NB4 (cell line): Measurements from ENCODE around the gene FASN.

Experiments used
- DNase-seq: peaks from one replicate; pipeline ENCODE4 v3.0.0; 2010; ENCODE audit warnings: low read depth
- H3K4me3 ChIP-seq: one replicate; pipeline ENCODE4 v1.5.1; 2011; ENCODE audit warnings: mild to moderate bottlenecking, low read depth, low read length, moderate library complexity
- MYC ChIP-seq: IDR thresholded peaks from 2 replicates; pipeline ENCODE4 v1.6.1; 2011; ENCODE audit warnings: low read depth, low read length
- POLR2A ChIP-seq: IDR thresholded peaks from 2 replicates; pipeline ENCODE4 v1.6.1; 2011; ENCODE audit warnings: mild to moderate bottlenecking; ENCODE audit not compliant: insufficient read length; ENCODE audit errors: extremely low read depth
- TF ChIP-seq, protein P1 (sequence below): IDR thresholded peaks from 2 replicates; pipeline ENCODE4 v1.6.1; 2011; ENCODE audit warnings: low read depth, low read length
- TF ChIP-seq, protein P2 (sequence below): IDR thresholded peaks from one replicate; pipeline ENCODE4 v1.5.1; 2012; ENCODE audit warnings: low read depth, low read length

The FASN gene

DNA sequence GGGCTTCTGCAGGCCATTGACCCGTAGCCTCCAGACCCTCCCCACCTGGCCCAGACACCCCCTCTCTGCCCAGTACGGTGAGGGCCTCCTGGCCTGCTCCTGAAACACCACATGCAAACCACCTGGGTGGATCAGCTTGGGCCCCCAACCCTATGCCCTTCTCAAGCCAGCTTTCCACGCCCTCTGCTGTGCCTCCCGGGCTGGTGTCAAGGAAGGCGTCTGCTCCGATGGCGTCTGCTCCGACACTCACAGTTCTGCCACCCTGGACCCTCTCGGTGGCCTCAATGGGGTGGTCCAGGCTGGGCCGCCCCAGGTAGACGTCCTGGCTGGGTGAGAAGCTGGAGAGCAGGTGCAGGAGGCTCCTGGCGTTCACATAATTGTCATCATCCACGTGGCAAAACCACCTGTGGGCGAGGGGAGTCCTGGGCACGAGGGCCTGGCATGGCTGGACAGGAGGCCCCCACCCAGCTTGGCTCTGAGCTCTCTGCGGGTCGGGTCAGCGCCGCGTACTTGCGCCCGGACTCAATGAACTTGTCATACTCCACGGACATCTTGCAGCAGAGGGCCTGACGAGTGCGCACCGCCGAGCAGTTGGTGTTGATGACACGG, 47.8 kb downstream of the FASN start:
- TF ChIP-seq MYC (no peak), POLR2A (no peak)
- TF ChIP-seq, protein P1, sequence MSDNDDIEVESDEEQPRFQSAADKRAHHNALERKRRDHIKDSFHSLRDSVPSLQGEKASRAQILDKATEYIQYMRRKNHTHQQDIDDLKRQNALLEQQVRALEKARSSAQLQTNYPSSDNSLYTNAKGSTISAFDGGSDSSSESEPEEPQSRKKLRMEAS: no peak
- TF ChIP-seq, protein P2, sequence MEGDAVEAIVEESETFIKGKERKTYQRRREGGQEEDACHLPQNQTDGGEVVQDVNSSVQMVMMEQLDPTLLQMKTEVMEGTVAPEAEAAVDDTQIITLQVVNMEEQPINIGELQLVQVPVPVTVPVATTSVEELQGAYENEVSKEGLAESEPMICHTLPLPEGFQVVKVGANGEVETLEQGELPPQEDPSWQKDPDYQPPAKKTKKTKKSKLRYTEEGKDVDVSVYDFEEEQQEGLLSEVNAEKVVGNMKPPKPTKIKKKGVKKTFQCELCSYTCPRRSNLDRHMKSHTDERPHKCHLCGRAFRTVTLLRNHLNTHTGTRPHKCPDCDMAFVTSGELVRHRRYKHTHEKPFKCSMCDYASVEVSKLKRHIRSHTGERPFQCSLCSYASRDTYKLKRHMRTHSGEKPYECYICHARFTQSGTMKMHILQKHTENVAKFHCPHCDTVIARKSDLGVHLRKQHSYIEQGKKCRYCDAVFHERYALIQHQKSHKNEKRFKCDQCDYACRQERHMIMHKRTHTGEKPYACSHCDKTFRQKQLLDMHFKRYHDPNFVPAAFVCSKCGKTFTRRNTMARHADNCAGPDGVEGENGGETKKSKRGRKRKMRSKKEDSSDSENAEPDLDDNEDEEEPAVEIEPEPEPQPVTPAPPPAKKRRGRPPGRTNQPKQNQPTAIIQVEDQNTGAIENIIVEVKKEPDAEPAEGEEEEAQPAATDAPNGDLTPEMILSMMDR: no peak
- no peak for DNase-seq
- H3K4me3 ChIP-seq: no peak overlapping the region

DNA sequence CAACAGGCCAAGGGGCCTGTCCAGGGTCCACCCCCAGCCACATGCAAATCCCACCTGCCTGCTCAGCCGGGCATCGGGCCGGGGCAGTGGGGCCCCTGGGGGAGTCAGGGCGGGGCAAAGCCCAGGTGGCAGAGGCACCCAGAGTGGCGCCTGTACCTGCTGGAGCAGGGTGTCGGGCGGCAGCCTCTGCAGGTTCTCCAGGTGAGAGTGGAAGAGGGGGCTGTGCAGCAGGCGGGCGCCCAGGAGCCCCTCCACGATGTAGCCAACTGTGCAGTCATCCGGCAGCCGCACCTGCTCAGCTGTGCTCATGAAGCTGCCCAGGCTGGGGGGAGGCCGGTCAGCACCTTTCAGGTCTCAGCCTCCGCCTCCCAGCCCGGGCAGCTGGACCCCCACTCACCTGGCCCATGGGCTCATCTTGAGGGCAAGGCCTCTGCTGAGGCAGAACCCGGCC, 48.5 kb downstream of the FASN start:
- no peak for TF ChIP-seq POLR2A
- TF ChIP-seq, protein P2: no peak
- TF ChIP-seq MYC: no peak
- TF ChIP-seq, protein P1: no peak
- no peak overlapping the region for H3K4me3 ChIP-seq
- DNase-seq: no peak

DNA sequence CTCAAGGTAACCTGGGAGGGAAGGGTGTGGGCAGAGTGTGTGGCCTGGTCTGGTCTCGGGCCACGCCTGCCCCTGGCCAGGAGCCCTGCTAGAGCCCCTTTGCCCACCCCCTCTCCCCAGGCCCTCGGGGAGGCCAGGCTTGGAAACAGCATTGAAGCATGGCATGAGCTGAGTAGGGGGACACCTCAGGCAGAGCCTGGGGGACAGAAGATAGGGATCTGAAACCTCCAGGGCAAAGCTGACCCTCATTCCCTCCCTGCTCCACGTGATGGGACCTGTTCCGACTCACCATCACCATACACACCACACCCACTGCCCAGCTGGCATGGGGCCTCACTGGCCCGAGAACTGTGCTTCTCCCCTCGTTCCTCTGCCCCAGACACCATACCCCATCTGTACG, 48.9 kb downstream of the FASN start:
- no peak for DNase-seq
- no peak overlapping the region for H3K4me3 ChIP-seq
- no peak for TF ChIP-seq POLR2A
- no peak for TF ChIP-seq MYC
- TF ChIP-seq, protein P1: no peak
- TF ChIP-seq, protein P2: no peak

DNA sequence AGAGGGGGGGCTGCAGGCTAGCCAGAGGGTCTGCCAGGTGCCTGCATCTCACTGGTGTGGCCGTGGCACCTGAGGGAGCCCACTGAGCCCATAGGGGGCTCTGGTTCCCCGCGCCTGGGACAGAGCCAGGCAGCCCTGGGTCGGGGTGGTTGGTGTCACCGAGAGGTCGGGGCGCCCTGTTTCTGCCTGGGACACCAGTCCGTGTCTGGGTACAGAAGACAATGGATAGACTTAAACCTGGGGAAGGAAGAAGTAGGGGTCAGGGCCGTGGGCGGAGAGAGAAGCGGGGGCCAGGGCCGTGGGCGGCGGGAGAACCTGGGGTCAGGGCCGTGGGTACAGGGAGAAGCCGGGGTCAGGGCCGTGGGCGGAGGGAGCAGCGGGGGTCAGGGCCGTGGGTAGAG, 49.5 kb downstream of the FASN start:
- H3K4me3 ChIP-seq: no peak overlapping the region
- TF ChIP-seq MYC (no peak), POLR2A (no peak)
- TF ChIP-seq, protein P1: no peak
- TF ChIP-seq, protein P2: no peak
- no peak for DNase-seq

DNA sequence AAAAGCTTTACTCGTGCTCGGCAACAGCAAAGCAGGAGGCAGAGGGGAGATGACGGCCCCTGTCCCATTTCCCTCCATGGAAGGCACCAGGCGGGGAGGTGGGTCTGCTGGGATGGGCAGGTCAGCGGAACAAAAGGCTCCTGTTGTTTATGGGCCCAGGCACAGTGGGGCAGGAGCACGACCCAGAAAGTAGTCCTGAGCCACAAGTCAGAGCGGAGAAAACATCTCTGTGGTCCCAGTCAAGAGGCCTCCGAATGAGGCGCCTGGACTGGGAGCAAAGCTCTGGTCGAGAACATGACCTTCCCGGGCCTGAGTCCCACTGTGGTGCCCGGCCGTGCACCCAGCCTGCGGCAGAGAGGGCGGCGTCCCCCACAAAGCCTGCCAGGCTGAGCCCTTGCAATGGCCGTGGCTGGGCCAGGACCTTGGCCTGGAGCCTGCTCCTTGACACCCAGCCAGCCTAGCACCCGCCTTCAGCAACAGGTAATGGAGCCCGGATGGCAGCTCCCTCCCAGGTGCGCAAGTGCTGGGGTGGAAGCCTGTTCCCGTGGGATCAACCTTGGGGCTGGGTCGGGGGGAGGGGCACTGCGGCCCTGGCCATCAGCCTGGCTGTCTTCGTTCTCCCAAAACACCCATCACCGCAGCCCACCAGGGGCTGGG, 50.0 kb downstream of the FASN start:
- TF ChIP-seq, protein P2: no peak
- no peak overlapping the region for H3K4me3 ChIP-seq
- DNase-seq: no peak

DNA sequence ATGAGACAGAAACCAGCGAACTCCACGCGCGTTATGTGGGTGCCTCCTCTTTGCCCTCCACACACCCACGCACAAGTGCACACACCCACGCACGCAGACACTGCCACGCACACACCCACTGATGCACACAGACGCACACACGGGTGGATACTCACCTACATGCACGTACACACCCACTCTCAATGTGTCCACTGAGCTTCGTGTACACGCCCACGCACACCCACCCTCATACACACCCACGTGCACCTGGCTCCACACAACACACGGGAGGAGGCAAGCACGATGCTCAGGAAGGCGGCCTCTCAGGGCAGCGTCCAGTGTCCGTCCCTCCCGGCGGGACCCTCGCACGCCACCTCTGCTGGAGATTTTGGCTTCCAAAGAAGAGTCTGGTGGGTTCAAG, 50.7 kb downstream of the FASN start:
- DNase-seq: no peak
- TF ChIP-seq, protein P2: no peak
- TF ChIP-seq MYC (no peak), POLR2A (no peak)
- TF ChIP-seq, protein P1: no peak
- no peak overlapping the region for H3K4me3 ChIP-seq
